Gastroesophageal sphincter (tissue), 3 donors: Measurements from ENCODE around the gene ATRAID.

Experiments used
- CTCF ChIP-seq, 4 experiments: fragments of 200-600 bp in 2 of 4; fragments of 450-650 bp in 2 of 4; sonication (generic) in 1 of 4; IDR thresholded peaks; one replicate each; pipeline ENCODE4 v1.5.1; 2017 to 2019; ENCODE audit warnings: antibody characterized with exemption in 4 of 4, mild to moderate bottlenecking in 2 of 4, moderate library complexity in 2 of 4
- EP300 ChIP-seq: sonication (generic); formaldehyde crosslinking; IDR thresholded peaks from one replicate; pipeline ENCODE4 v1.6.1; 2017; ENCODE audit warnings: antibody characterized with exemption, mild to moderate bottlenecking
- POLR2A ChIP-seq, 2 donors: fragments of 450-650 bp; IDR thresholded peaks; one replicate each; pipeline ENCODE4 v1.6.1; 2017; ENCODE audit warnings: antibody characterized with exemption in 2 of 2, mild to moderate bottlenecking in 2 of 2, moderate library complexity in 1 of 2
- POLR2AphosphoS5 ChIP-seq: sonication (generic); formaldehyde crosslinking; IDR thresholded peaks from one replicate; pipeline ENCODE4 v1.6.1; 2017; ENCODE audit warnings: antibody characterized with exemption

- TF ChIP-seq CTCF (IDR thresholded peaks at IDR 0.05) (no peak), POLR2AphosphoS5 (no peak), POLR2A (IDR thresholded peaks at IDR 0.05) (no peak), EP300 (no peak)
Measured at GRCh38 chr2:27178469-27178868, 33.4 kb upstream of the ATRAID start.
